GM13977 (cell line): ENCODE measurements around the gene WWP2.
"Not testable (repeated sequence)": the region's sequence is repeated elsewhere in the genome, so short reads cannot be mapped to it uniquely, and the experiment has no call there.

Experiments used
- DNase-seq: peaks from one replicate; pipeline ENCODE4 v3.0.0; 2012; ENCODE audit warnings: low spot score
- CTCF ChIP-seq: IDR thresholded peaks from 2 replicates; pipeline ENCODE4 v1.5.1; 2012; ENCODE audit warnings: mild to moderate bottlenecking, control low read depth; ENCODE audit not compliant: insufficient read depth; ENCODE audit errors: extremely low read depth, missing control alignments
- in situ Hi-C: fragments of 300-500 bp; cut with MboI; formaldehyde crosslinking; loops from one replicate; pipeline ENCODE4 v1.12.0; 2022; ENCODE audit warnings: low sequenced_read_pairs, low pct_unique_long_range_greater_than_20kb, mixed read lengths, inconsistent platforms; ENCODE audit not compliant: unreplicated experiment

WWP2 gene

GRCh38 chr16:69812688-69813014 lies 50.5 kb downstream of the WWP2 start:
- TF ChIP-seq CTCF, result no peak
- DNase-seq, result no peak
- in situ Hi-C loops, result no loop called here

GRCh38 chr16:69814078-69814477 lies 51.9 kb downstream of the WWP2 start:
- no peak for DNase-seq
- in situ Hi-C loops, result no loop called here
- TF ChIP-seq CTCF, result no peak

GRCh38 chr16:69814561-69814960 lies 52.4 kb downstream of the WWP2 start:
- no peak for DNase-seq
- in situ Hi-C loops, result no loop called here
- TF ChIP-seq CTCF, result no peak

- in situ Hi-C loops, DNase-seq: not testable (repeated sequence)
These were observed 53.2 kb downstream of the WWP2 start for GRCh38 chr16:69815216-69815883.

- in situ Hi-C loops, result no loop called here
- no peak for TF ChIP-seq CTCF
- DNase-seq, result no peak
These were observed 54.9 kb downstream of the WWP2 start for GRCh38 chr16:69816996-69817395.

GRCh38 chr16:69818891-69819545 lies 56.9 kb downstream of the WWP2 start:
- no peak for DNase-seq
- in situ Hi-C loops, result no loop called here
- TF ChIP-seq CTCF, result no peak

GRCh38 chr16:69820926-69821541 lies 58.9 kb downstream of the WWP2 start:
- DNase-seq, result no peak

More at GRCh38 chr16:69820926-69821541, 58.9 kb downstream of the WWP2 start:
- no peak for TF ChIP-seq CTCF
- in situ Hi-C loops, result no loop called here
